Measurements from ENCODE around the gene LTBP2.
A peak's percentile ranks its signal among the peaks of the same experiment; 100 is the strongest.

LTBP2 gene

DNA sequence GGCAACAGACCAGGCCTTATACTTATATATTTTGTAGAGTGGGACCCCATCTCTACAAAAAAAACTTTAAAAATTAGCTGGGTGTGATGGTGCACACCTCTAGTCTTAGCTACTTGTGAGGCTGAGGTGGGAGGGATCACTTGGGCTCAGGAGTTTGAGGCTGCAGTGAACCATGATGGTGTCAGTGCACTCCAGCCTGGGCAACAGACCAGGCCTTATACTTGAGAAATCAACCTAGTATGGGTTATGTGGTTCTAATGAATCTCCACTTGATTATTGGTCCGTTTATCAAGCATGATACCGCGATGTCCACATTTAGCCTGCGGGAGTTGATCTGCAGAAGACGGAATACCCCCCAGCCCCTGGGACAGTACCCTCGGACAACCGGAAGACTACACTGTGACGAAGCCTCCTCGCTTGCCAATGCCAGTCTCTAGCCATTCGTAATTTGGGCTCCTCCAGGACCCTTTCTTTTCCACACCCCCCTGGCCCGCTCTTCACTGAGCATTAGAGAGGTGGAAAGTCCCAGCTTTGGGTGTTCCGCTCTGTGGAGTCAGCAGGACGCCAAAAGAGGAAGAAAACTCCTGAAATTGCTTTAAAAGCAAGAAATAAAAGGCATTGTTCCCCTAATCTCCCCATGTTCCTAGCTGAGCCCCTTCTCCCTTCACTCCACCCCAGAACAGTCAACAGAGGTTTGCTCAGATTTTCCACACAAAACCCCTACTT, 19.4 kb downstream of the LTBP2 start:
- peak in 3 of 56 donors; percentile 14 to 26 (median 15) for DNase-seq

DNA sequence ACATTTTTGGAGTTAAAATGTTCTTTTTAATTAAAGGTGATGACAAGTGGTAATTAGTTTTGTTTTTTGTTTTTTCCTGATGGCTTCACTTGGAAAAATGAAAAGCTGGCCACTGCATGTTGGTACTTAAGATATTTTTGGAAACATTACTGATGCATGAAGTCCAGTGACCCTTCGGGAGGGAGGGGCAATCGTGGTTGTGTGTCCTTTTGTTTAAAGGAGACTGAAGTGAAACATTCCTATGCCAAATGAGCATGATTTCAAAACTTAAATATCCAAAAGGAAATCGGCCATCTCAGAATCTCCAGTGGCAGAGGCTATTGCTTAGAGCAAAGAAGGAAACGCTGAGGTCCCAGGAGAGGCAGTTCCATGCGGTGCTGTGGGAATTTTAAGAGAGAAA, 20.1 kb downstream of the LTBP2 start:
- DNase-seq: no peak

GRCh38 chr14:74591394-74591793, 20.6 kb downstream of the LTBP2 start:
- DNase-seq: no peak

DNA sequence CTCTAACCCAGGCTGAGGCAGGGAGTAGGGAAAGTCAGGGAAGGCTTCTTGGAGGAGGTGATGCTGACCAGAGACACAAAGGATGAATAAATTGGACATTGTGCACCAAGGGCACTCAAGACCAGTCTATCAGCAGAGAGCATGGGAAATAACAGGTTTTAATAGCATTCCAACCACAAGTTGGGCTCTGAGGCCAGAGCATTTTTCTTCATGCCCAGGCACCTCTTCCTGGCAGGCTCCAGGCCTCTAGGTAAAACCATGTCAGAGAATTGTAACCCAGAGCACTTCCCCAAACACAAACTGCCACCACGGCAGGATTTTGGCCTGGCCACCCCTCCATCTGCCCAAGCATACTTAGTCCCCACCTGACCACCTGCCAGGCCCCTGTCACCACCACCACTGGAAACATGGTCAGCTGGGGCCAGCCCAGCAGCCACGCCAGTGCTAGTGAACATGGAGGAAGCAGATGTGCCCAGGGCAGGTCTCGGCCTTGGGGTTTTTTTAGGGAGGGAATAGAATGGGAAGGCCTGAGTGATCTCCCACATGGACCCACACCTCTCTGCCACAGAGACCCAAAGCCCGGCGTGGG, 22.7 kb downstream of the LTBP2 start:
- DNase-seq: no peak

GRCh38 chr14:74587363-74587707, 24.7 kb downstream of the LTBP2 start:
- no peak for DNase-seq

DNA sequence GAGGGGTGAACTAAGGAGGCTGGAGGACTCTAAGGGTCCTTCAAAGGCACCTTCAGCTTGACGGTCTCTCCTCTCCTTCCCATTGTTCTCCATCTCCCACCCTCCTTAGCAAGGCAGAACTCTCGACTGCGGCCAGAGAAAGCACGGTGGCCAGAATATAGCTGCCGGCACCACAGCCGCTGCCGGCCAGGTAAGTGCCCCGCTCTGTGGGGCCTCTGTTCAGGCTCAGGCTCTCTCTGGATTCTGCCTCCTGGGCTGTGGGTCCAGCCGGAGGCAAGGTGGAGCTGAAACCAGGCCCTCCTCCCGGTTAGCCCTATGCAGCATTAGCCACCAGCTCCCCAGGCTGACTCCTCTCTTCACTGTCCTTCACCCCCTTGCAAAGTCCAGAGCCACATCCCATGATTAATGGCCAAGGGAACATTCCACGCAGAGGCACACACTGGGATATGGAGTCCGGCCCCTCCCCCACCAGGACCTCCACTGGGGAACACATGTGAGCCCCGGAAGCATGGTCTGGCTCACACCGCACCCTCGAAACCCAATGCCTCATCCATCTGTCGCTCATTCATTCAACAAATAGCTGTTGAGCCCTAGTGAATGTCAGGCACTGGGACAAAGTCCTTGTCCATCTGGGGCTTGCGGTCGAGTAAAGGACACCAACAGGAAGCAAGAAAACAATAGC, 25.2 kb downstream of the LTBP2 start:
- DNase-seq: no peak

DNA sequence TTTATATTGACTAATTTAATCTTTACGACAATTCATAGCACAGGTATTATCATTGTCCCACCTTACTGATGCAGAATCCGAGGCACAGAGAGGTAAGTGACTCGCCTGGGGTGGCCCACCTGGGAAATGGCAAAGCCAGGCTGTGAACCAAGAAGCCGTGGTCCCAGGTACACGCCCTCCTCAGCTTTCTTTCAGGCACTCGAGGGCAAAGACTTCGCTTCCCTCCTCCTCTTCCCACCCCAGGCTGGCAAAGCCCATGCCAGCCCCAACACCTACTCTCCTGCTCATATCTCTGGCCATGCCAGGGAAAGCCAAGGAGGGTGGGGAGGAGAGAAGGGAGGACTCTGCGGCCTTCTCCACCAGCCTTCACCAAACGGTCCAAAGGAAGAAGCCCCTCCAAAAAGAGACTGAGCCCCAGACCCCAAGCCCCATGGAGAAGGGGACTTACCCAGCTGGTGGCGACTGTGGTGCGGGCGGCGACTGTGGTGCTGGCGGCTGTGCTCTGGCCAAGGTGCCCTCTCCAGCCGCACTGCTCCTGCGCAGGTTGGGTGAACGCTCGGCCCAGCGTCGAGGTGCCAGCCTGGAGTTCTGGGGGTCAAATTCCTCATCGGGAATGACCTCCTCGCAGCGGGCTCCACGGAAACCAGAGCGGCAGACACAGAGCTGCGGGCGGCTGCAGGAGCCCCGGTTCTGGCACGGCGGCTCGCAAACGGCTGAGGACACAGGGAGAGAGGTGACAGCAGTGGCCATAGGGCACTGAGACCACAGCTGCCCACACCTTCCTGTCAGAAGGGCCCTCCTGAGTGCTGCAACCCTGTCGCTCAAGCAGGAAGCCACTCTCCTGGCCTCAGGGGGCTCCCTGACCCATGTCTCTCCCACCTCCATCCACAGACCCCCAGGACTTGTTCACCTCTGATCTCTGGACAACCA, 26.4 kb downstream of the LTBP2 start:
- no peak for DNase-seq

GRCh38 chr14:74584951-74585350, 27.1 kb downstream of the LTBP2 start:
- no peak for DNase-seq

- no peak for DNase-seq
Measured at GRCh38 chr14:74583689-74584434, 28.2 kb downstream of the LTBP2 start.

- no peak for DNase-seq
Measured at GRCh38 chr14:74582910-74583581, 29.0 kb downstream of the LTBP2 start.

GRCh38 chr14:74580275-74580672, 31.8 kb downstream of the LTBP2 start:
- no peak for DNase-seq

DNA sequence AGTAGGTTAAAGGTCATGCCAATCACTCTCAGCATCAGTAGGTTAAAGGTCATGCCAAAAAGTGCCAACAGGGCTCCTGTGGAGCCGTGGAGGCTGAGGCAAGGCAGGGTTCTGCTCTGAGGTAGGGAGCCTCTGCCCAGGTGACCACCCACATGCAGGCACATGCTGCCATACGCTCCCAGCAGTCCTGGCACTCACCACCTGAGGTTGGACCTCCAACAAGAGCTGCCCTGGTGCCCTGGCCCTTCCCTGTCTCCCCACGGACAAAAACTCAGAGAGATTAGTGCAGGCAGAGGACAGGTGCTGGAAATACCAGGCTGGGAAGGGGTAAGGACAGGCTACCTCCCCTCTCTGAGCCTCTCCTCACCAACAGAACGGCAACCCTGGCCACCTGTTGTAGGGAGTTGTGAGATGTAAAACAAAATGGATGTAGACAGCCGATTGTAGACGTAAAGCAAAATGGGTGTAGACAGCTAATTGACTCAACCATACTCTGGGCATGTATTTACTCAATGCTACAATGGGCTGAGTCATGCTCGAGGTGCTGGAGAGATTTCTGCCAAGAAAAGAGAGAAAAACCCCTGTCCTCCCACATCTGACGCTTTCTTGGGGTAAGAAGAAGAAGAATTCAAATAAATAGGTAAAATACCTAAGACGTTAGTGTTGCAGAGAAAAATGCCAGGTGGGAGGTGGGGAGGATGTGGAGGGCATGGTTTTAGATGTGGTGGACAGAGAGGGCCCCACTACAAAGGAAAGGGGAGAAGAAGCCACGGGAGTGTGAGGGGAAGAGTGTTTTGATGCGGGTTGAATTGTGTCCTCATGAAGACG, 32.4 kb downstream of the LTBP2 start:
- peak in 4 of 56 donors; percentile 8 to 36 (median 14) for DNase-seq

- DNase-seq: no peak
Measured at GRCh38 chr14:74578479-74578878, 33.6 kb downstream of the LTBP2 start.

DNA sequence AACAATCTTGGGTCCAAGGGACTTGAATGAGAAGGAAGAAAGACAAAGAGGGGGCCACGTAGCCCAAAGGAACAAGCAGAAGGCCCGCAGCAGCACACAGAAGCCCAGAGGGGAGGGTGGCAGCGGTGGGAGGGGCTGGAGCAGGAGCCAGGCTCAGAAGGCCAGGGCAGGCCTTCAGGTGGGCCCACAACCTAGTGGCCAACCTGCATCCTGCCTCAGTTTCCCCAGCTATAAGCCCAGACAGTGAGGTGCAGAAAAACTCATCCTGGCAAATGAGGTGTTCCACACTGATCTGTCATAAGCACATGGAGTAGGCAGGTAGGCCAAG, 34.1 kb downstream of the LTBP2 start:
- DNase-seq: no peak

- peak in 1 of 56 donors; percentile 15 for DNase-seq
Measured at GRCh38 chr14:74577247-74577947, 34.6 kb downstream of the LTBP2 start.

DNA sequence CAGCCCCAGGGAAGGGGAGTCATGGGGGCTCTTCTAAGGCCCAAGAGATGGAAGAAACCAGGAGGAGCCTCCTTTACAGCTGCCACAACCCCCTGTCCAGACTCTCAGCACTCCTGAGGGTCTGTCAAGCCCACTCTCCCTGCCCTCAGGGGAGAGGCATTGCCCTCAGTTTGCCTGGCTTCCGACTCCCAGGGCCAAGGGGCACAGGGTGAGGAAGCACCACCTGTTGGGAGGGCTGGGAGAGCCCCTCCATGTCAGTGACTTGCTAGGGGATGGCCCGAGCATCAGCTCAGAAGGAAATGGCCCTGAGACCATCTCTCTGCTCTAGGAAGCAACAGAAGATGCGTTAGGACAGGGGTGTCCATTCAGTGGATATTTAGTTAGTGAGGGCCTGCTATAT, 36.1 kb downstream of the LTBP2 start:
- DNase-seq: no peak

DNA sequence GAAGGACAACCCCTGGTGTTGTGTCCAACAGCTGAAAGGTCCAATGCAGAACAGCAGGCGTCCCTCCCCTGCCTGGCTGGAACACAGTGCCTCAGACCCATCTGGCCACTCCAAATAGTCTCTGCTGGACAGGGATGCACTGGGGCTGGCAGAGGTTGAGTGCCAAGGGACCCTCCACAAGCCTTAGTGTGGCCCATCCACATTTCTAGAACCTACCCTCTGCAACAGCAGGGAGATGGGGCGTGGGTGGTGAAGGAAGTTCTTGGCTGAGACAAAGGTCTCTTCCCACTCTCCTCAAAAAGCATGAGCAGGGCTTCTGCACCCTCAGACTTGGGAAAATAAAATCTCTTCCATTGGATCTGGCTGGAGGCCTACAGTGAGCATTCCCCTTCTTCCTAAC, 36.5 kb downstream of the LTBP2 start:
- DNase-seq: peak in 7 of 56 donors; percentile 8 to 38 (median 27)

- DNase-seq: no peak
Measured at GRCh38 chr14:74574706-74575105, 37.3 kb downstream of the LTBP2 start.

GRCh38 chr14:74574090-74574433, 38.0 kb downstream of the LTBP2 start:
- DNase-seq: no peak
